ENCODE data around the gene NEDD4L.

DNA sequence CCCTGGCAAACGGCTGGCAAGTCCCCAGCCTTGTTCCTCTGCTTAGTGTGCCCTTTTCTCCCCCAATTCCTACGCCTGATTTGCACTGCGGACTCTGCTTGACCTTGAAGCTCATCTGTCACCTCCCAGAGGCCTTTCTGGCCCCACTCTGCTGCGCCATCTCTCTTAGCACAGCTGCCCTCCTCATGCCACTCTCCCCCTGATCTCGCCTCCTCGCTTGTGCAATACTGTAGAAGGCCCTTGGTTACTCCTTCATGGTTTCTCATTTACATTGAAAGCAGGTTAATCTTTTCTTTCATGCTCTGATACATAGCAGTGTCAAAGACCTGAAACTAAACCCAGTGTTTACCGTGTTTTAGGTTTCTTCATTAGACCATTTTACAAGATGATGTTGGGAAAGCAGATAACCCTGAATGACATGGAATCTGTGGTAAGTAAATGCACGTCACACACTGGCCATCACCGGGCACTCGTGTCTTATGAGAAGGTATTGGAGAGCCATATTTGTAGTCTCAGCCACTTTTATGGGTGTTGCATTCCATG is 326.1 kb downstream of the NEDD4L start:
- TF ChIP-seq, protein P1, sequence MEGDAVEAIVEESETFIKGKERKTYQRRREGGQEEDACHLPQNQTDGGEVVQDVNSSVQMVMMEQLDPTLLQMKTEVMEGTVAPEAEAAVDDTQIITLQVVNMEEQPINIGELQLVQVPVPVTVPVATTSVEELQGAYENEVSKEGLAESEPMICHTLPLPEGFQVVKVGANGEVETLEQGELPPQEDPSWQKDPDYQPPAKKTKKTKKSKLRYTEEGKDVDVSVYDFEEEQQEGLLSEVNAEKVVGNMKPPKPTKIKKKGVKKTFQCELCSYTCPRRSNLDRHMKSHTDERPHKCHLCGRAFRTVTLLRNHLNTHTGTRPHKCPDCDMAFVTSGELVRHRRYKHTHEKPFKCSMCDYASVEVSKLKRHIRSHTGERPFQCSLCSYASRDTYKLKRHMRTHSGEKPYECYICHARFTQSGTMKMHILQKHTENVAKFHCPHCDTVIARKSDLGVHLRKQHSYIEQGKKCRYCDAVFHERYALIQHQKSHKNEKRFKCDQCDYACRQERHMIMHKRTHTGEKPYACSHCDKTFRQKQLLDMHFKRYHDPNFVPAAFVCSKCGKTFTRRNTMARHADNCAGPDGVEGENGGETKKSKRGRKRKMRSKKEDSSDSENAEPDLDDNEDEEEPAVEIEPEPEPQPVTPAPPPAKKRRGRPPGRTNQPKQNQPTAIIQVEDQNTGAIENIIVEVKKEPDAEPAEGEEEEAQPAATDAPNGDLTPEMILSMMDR (conservative IDR thresholded peaks at IDR 0.05 in 1 of 2, IDR thresholded peaks at IDR 0.05 in 1 of 2; ENCODE audit: extremely low read depth in 1 of 2, insufficient read depth in 1 of 2, low read depth in 1 of 2, low read length in 2 of 2) = no peak
- no peak for TF ChIP-seq EZH2 (IDR thresholded peaks at IDR 0.05; ENCODE audit: borderline replicate concordance, low read length)
